WTC11 (cell line): ENCODE data around the gene RPTOR. TPM values are rescaled to one million over a fixed set of nuclear protein-coding genes. Genes with fewer than 3 reads are reported as not detected.

Source experiments
- ATAC-seq: fragments of 200-7000 bp; cut with Tn5 transposase; 2 replicates; pipeline ENCODE4 v1.10.0; 2021; ENCODE audit warnings: mild to moderate bottlenecking, moderate library complexity
- CTCF ChIA-PET: fragments of 300-600 bp; sonication (Branson Sonifier 250); formaldehyde crosslinking; loops from one replicate; lab custom pipeline; 2021; ENCODE audit warnings: antibody characterized with exemption; lab: Charles Lee
- POLR2A ChIA-PET: fragments of 350-600 bp; sonication (Branson Sonifier 250); formaldehyde crosslinking; loops from one replicate; lab custom pipeline; 2021; ENCODE audit warnings: antibody characterized with exemption; lab: Charles Lee
- DNase-seq: peaks from one replicate; pipeline ENCODE4 v3.0.0; 2021; ENCODE audit warnings: low spot score
- H3K27ac Mint-ChIP-seq: 2 replicates; pipeline ENCODE4 v1.8.0; 2021; ENCODE audit warnings: mixed read lengths
- H3K27me3 Mint-ChIP-seq: 2 replicates; pipeline ENCODE4 v1.8.0; 2021; ENCODE audit warnings: low read depth, mild to moderate bottlenecking, moderate library complexity, mixed read lengths
- H3K36me3 Mint-ChIP-seq: 2 replicates; pipeline ENCODE4 v1.8.0; 2021; ENCODE audit warnings: mixed read lengths
- H3K4me1 Mint-ChIP-seq: 2 replicates; pipeline ENCODE4 v1.8.0; 2022; ENCODE audit warnings: mixed read lengths
- H3K4me3 Mint-ChIP-seq: 2 replicates; pipeline ENCODE4 v1.8.0; 2021; ENCODE audit warnings: mild to moderate bottlenecking, moderate library complexity, mixed read lengths
- H3K9me3 Mint-ChIP-seq: 2 replicates; pipeline ENCODE4 v1.8.0; 2021; ENCODE audit warnings: mixed read lengths
- CREB1 ChIP-seq: sonication (generic); formaldehyde crosslinking; IDR thresholded peaks from 2 replicates; pipeline ENCODE4 v1.8.0; 2023; ENCODE audit warnings: mild to moderate bottlenecking, missing genetic modification reagents
- E2F4 ChIP-seq: sonication (generic); formaldehyde crosslinking; IDR thresholded peaks from 2 replicates; pipeline ENCODE4 v1.8.1; 2022; ENCODE audit warnings: low read depth, mild to moderate bottlenecking, moderate library complexity, missing genetic modification reagents, borderline replicate concordance
- ETV6 ChIP-seq: sonication (generic); formaldehyde crosslinking; IDR thresholded peaks from 2 replicates; pipeline ENCODE4 v1.8.1; 2022; ENCODE audit warnings: mild to moderate bottlenecking, missing genetic modification reagents
- FOXP4 ChIP-seq: sonication (generic); formaldehyde crosslinking; IDR thresholded peaks from 2 replicates; pipeline ENCODE4 v1.8.0; 2022; ENCODE audit warnings: mild to moderate bottlenecking, missing genetic modification reagents
- HMGA2 ChIP-seq: fragments of 250-450 bp; sonication (Bioruptor Pico); IDR thresholded peaks from 2 replicates; pipeline ENCODE4 v1.4.0; 2021; ENCODE audit warnings: mild to moderate bottlenecking, moderate library complexity
- MLX ChIP-seq: sonication (generic); formaldehyde crosslinking; IDR thresholded peaks from 2 replicates; pipeline ENCODE4 v1.8.1; 2023; ENCODE audit warnings: mild to moderate bottlenecking, missing genetic modification reagents, moderate library complexity
- MYBL2 ChIP-seq: sonication (generic); formaldehyde crosslinking; IDR thresholded peaks from 2 replicates; pipeline ENCODE4 v1.8.1; 2023; ENCODE audit warnings: mild to moderate bottlenecking, moderate library complexity, missing genetic modification reagents
- NFATC4 ChIP-seq: fragments of 250-450 bp; sonication (Bioruptor Pico); IDR thresholded peaks from 2 replicates; pipeline ENCODE4 v1.9.0; 2021; ENCODE audit warnings: mild to moderate bottlenecking
- SOX15 ChIP-seq: fragments of 250-450 bp; sonication (Bioruptor Pico); IDR thresholded peaks from 2 replicates; pipeline ENCODE4 v1.9.0; 2021; ENCODE audit warnings: mild to moderate bottlenecking
- TP53 ChIP-seq: sonication (generic); formaldehyde crosslinking; IDR thresholded peaks from 2 replicates; pipeline ENCODE4 v1.8.1; 2023; ENCODE audit warnings: mild to moderate bottlenecking, missing genetic modification reagents
- ZNF121 ChIP-seq: sonication (generic); formaldehyde crosslinking; IDR thresholded peaks from 2 replicates; pipeline ENCODE4 v1.8.0; 2023; ENCODE audit warnings: missing genetic modification reagents
- ZNF396 ChIP-seq: fragments of 250-450 bp; sonication (Bioruptor Pico); IDR thresholded peaks from 2 replicates; pipeline ENCODE4 v1.8.0; 2021; ENCODE audit warnings: mild to moderate bottlenecking, moderate library complexity, borderline replicate concordance
- ZNF425 ChIP-seq: fragments of 250-450 bp; sonication (Bioruptor Pico); conservative IDR thresholded peaks from 2 replicates; pipeline ENCODE4 v1.9.0; 2021; ENCODE audit warnings: mild to moderate bottlenecking
- total RNA-seq: library from RNA; stranded (reverse); gene quantifications from 3 replicates; pipeline ENCODE4 v1.2.3, GENCODE V29; 2021
- TF ChIP-seq, protein P1 (sequence below): sonication (generic); formaldehyde crosslinking; IDR thresholded peaks from 2 replicates; pipeline ENCODE4 v1.8.1; 2022; ENCODE audit warnings: missing genetic modification reagents, borderline replicate concordance
- TF ChIP-seq, protein P2 (sequence below): sonication (generic); formaldehyde crosslinking; IDR thresholded peaks from 2 replicates; pipeline ENCODE4 v1.8.0; 2022; ENCODE audit warnings: mild to moderate bottlenecking, missing genetic modification reagents
- TF ChIP-seq, protein P3 (sequence below): sonication (generic); formaldehyde crosslinking; IDR thresholded peaks from 2 replicates; pipeline ENCODE4 v1.8.1; 2023; ENCODE audit warnings: mild to moderate bottlenecking, missing genetic modification reagents, moderate library complexity

The RPTOR gene
- total RNA-seq, 1 experiment from 2014 or later, result 41.0 TPM

DNA sequence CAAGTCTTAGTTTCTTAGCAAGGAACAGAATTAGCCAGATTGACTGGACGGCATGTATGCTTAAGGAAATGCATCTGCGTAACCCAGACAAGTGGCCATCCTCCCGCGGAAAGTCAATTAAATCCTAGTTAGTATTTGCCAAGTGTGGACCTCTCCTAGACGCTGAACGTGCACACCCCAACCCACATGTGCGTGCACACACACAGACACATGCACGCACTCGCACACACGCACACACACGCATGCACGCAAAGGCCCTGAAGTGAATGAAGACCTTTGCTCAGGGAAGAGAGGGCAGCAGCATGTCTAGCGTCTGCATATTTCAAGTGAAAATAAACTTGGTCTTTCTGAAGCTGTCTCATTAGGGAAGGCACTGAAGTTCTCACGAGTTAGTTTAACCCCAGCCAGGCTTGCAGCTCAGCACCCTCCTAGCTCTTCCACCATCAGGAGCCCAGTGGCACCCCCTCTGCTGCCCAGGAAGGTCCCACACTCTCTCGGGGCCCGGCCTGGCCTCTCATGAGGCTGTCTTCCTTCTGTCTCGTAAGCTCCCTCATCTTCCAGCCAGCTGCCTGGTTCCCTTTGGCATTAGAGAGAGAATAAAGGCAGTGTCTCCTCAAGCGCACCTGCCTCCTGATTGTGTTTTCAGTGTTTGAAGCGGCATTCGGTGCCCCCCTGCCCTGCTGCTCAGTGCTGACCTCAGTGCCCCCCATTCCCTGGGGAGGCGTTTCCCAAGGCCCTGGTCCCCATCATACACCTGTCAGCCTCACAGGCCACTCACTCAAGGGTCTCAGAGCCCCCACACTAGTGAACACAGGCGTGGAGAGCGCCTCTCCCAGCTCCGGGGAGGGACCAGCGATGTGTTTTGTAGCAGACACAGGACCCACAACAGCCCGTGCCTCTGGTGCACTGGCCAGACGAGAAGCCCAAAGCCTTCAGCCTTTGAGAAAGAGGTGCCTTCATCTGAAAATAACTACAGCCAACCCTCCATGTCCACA, 394.8 kb downstream of the RPTOR start (continued):
- TF ChIP-seq, protein P1, sequence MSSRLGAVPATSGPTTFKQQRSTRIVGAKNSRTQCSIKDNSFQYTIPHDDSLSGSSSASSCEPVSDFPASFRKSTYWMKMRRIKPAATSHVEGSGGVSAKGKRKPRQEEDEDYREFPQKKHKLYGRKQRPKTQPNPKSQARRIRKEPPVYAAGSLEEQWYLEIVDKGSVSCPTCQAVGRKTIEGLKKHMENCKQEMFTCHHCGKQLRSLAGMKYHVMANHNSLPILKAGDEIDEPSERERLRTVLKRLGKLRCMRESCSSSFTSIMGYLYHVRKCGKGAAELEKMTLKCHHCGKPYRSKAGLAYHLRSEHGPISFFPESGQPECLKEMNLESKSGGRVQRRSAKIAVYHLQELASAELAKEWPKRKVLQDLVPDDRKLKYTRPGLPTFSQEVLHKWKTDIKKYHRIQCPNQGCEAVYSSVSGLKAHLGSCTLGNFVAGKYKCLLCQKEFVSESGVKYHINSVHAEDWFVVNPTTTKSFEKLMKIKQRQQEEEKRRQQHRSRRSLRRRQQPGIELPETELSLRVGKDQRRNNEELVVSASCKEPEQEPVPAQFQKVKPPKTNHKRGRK (CRISPR knock-in tag), result no peak
- no peak for TF ChIP-seq HMGA2 (CRISPR knock-in tag)
- TF ChIP-seq, protein P2, sequence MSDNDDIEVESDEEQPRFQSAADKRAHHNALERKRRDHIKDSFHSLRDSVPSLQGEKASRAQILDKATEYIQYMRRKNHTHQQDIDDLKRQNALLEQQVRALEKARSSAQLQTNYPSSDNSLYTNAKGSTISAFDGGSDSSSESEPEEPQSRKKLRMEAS (CRISPR knock-in tag), result no peak

DNA sequence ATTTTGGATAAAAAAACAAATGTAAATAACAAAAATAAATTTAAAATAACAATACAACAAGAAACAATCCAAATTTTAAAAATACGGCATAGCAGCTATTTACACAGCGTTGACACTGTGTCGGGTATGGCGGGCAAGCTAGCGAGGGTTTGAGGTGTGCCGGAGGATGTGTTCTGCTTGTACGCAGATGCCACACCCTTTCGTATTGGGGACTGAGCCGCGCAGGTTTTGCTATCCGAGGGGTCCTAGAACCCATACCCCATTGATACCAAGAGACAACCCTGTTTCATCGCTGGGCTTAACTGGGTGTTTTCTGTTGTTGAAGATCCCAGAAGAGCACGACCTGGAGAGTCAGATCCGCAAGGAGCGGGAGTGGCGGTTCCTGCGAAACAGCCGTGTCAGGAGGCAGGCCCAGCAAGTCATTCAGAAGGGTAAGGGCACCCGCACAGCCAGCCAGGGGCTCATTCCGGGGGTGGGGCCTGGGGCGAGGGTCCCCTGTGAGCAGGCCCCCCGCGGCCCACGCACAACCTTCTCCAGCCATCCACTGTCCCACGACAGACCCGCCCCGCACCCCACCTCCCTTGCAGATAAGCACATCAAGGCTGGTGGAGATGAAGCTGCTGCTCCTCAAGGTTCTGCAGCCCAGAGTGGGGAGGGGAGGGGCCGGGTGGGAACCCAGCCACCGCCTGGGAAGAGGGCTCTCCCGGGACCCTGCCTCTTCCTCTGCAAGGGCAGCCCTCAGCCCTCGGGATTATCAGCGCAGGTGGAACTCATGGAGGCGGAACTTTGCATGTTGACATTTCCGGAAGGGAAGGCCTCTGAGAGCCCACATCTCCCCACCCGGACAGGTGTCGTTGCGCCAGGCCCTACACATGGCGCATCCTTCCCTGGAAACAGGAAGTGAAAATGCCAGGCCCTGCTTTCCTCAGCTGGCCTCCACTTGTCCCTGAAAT, 395.8 kb downstream of the RPTOR start:
- ChIA-PET CTCF (interaction anchor here (4.2 kb wide), 1 partner anchor 41 kb away, joined by 15 read pairs; no protein-coding TSS in a partner anchor), POLR2A (no interaction called here)
- peak; percentile 9 for DNase-seq
- TF ChIP-seq CREB1 (CRISPR knock-in tag), result no peak
- TF ChIP-seq ZNF121 (CRISPR knock-in tag), result no peak
- no peak for TF ChIP-seq MLX
- TF ChIP-seq TP53 (CRISPR knock-in tag), result no peak
- no peak for TF ChIP-seq ZNF396
- no peak for TF ChIP-seq SOX15
- Mint-ChIP-seq H3K27me3 (no peaks in the 10 kb centered on the region), H3K9me3 (no peaks in the 10 kb centered on the region), H3K4me1 (no peaks in the 10 kb centered on the region), H3K4me3 (no peak overlapping the region), H3K36me3 (no peaks in the 10 kb centered on the region), H3K27ac (no peak overlapping the region)
- no peak for ATAC-seq

- CTCF ChIA-PET, result interaction anchor here (1.5 kb wide), 1 partner anchor 13 kb away, joined by 6 read pairs; no protein-coding TSS in a partner anchor
- H3K27ac Mint-ChIP-seq, result peak overlapping the region; percentile 65; the same call in 1 of the 2 replicates
Observed at GRCh38 chr17:80941171-80941570, 396.5 kb downstream of the RPTOR start.

More at GRCh38 chr17:80941171-80941570, 396.5 kb downstream of the RPTOR start:
- Mint-ChIP-seq H3K9me3 (peaks cover under 1% of the 10 kb centered on the region; the same call in 1 of the 2 replicates), H3K4me1 (no peaks in the 10 kb centered on the region), H3K36me3 (peaks cover 7% of the 10 kb centered on the region), H3K27me3 (no peaks in the 10 kb centered on the region), H3K4me3 (no peak overlapping the region)
- peak; percentile 13 for DNase-seq
- ATAC-seq, result no peak
- POLR2A ChIA-PET, result no interaction called here
- TF ChIP-seq FOXP4 (CRISPR knock-in tag) (no peak), E2F4 (CRISPR knock-in tag) (no peak), ZNF425 (CRISPR knock-in tag) (no peak), ETV6 (CRISPR knock-in tag) (no peak), NFATC4 (no peak), MYBL2 (no peak)
- TF ChIP-seq, protein P1 (CRISPR knock-in tag), result no peak
- TF ChIP-seq, protein P3, sequence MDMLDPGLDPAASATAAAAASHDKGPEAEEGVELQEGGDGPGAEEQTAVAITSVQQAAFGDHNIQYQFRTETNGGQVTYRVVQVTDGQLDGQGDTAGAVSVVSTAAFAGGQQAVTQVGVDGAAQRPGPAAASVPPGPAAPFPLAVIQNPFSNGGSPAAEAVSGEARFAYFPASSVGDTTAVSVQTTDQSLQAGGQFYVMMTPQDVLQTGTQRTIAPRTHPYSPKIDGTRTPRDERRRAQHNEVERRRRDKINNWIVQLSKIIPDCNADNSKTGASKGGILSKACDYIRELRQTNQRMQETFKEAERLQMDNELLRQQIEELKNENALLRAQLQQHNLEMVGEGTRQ (CRISPR knock-in tag), result no peak
- TF ChIP-seq, all 79 proteins: peak for 0
